WTC11 (cell line): ENCODE data around the gene PPP1R26. TPM values are rescaled to one million over a fixed set of nuclear protein-coding genes. Genes with fewer than 3 reads are reported as not detected.

ENCODE experiments used
- ATAC-seq: fragments of 200-7000 bp; cut with Tn5 transposase; 2 replicates; pipeline ENCODE4 v1.10.0; 2021; ENCODE audit warnings: mild to moderate bottlenecking, moderate library complexity
- CTCF ChIA-PET: fragments of 300-600 bp; sonication (Branson Sonifier 250); formaldehyde crosslinking; loops from one replicate; lab custom pipeline; 2021; ENCODE audit warnings: antibody characterized with exemption; lab: Charles Lee
- POLR2A ChIA-PET: fragments of 350-600 bp; sonication (Branson Sonifier 250); formaldehyde crosslinking; loops from one replicate; lab custom pipeline; 2021; ENCODE audit warnings: antibody characterized with exemption; lab: Charles Lee
- DNase-seq: peaks from one replicate; pipeline ENCODE4 v3.0.0; 2021; ENCODE audit warnings: low spot score
- H3K27ac Mint-ChIP-seq: 2 replicates; pipeline ENCODE4 v1.8.0; 2021; ENCODE audit warnings: mixed read lengths
- H3K27me3 Mint-ChIP-seq: 2 replicates; pipeline ENCODE4 v1.8.0; 2021; ENCODE audit warnings: low read depth, mild to moderate bottlenecking, moderate library complexity, mixed read lengths
- H3K36me3 Mint-ChIP-seq: 2 replicates; pipeline ENCODE4 v1.8.0; 2021; ENCODE audit warnings: mixed read lengths
- H3K4me1 Mint-ChIP-seq: 2 replicates; pipeline ENCODE4 v1.8.0; 2022; ENCODE audit warnings: mixed read lengths
- H3K4me3 Mint-ChIP-seq: 2 replicates; pipeline ENCODE4 v1.8.0; 2021; ENCODE audit warnings: mild to moderate bottlenecking, moderate library complexity, mixed read lengths
- H3K9me3 Mint-ChIP-seq: 2 replicates; pipeline ENCODE4 v1.8.0; 2021; ENCODE audit warnings: mixed read lengths
- AR ChIP-seq: fragments of 250-450 bp; sonication (Bioruptor Pico); IDR thresholded peaks from 2 replicates; pipeline ENCODE4 v1.9.0; 2021; ENCODE audit warnings: mild to moderate bottlenecking
- ARID4B ChIP-seq: sonication (generic); formaldehyde crosslinking; IDR thresholded peaks from 2 replicates; pipeline ENCODE4 v1.8.0; 2023; ENCODE audit warnings: missing genetic modification reagents, mild to moderate bottlenecking, borderline replicate concordance
- ERG ChIP-seq: fragments of 250-450 bp; sonication (Bioruptor Pico); IDR thresholded peaks from 2 replicates; pipeline ENCODE4 v1.8.0; 2021; ENCODE audit warnings: mild to moderate bottlenecking
- FOXK1 ChIP-seq: sonication (generic); formaldehyde crosslinking; IDR thresholded peaks from 2 replicates; pipeline ENCODE4 v1.8.0; 2022; ENCODE audit warnings: mild to moderate bottlenecking, moderate library complexity, missing genetic modification reagents
- FOXP1 ChIP-seq: sonication (generic); formaldehyde crosslinking; IDR thresholded peaks from 2 replicates; pipeline ENCODE4 v1.8.0; 2022; ENCODE audit warnings: missing genetic modification reagents, mild to moderate bottlenecking, moderate library complexity, borderline replicate concordance
- GRHL2 ChIP-seq: fragments of 250-450 bp; sonication (Bioruptor Pico); IDR thresholded peaks from 2 replicates; pipeline ENCODE4 v1.8.0; 2022; ENCODE audit warnings: mild to moderate bottlenecking, moderate library complexity; ENCODE audit not compliant: insufficient replicate concordance, severe bottlenecking
- HMGA2 ChIP-seq: fragments of 250-450 bp; sonication (Bioruptor Pico); IDR thresholded peaks from 2 replicates; pipeline ENCODE4 v1.4.0; 2021; ENCODE audit warnings: mild to moderate bottlenecking, moderate library complexity
- IRF1 ChIP-seq: sonication (generic); formaldehyde crosslinking; IDR thresholded peaks from 2 replicates; pipeline ENCODE4 v1.8.0; 2023; ENCODE audit warnings: missing genetic modification reagents
- NFATC4 ChIP-seq: fragments of 250-450 bp; sonication (Bioruptor Pico); IDR thresholded peaks from 2 replicates; pipeline ENCODE4 v1.9.0; 2021; ENCODE audit warnings: mild to moderate bottlenecking
- NR1H2 ChIP-seq: sonication (generic); formaldehyde crosslinking; IDR thresholded peaks from 2 replicates; pipeline ENCODE4 v1.9.0; 2021; ENCODE audit warnings: mild to moderate bottlenecking, moderate library complexity, missing genetic modification reagents
- NR3C1 ChIP-seq: sonication (generic); formaldehyde crosslinking; conservative IDR thresholded peaks from 2 replicates; pipeline ENCODE4 v1.8.1; 2023; ENCODE audit warnings: low read depth, mild to moderate bottlenecking, missing genetic modification reagents
- PRRX2 ChIP-seq: fragments of 250-450 bp; sonication (Bioruptor Pico); IDR thresholded peaks from 2 replicates; pipeline ENCODE4 v1.8.0; 2021; ENCODE audit warnings: mild to moderate bottlenecking
- SMAD4 ChIP-seq: sonication (generic); formaldehyde crosslinking; IDR thresholded peaks from 2 replicates; pipeline ENCODE4 v1.8.0; 2022; ENCODE audit warnings: mild to moderate bottlenecking, missing genetic modification reagents
- ZMAT4 ChIP-seq: fragments of 250-450 bp; sonication (Bioruptor Pico); IDR thresholded peaks from 2 replicates; pipeline ENCODE4 v1.9.0; 2021; ENCODE audit warnings: mild to moderate bottlenecking
- ZNF263 ChIP-seq: sonication (generic); formaldehyde crosslinking; IDR thresholded peaks from 2 replicates; pipeline ENCODE4 v1.8.1; 2022; ENCODE audit warnings: low read depth, mild to moderate bottlenecking, moderate library complexity, missing genetic modification reagents
- ZNF425 ChIP-seq: fragments of 250-450 bp; sonication (Bioruptor Pico); conservative IDR thresholded peaks from 2 replicates; pipeline ENCODE4 v1.9.0; 2021; ENCODE audit warnings: mild to moderate bottlenecking
- ZNF532 ChIP-seq: fragments of 250-450 bp; sonication (Bioruptor Pico); IDR thresholded peaks from 2 replicates; pipeline ENCODE4 v1.9.0; 2021; ENCODE audit warnings: mild to moderate bottlenecking, borderline replicate concordance
- total RNA-seq: library from RNA; stranded (reverse); gene quantifications from 3 replicates; pipeline ENCODE4 v1.2.3, GENCODE V29; 2021

PPP1R26 gene
- total RNA-seq, 1 experiment from 2014 or later = 44.4 TPM

GRCh38 chr9:135509458-135509857, 29.9 kb downstream of the PPP1R26 start:
- peaks cover 7% of the 10 kb centered on the region for H3K36me3 Mint-ChIP-seq
- H3K4me3 Mint-ChIP-seq = no peak overlapping the region
- ChIA-PET CTCF (no interaction called here), POLR2A (no interaction called here)
- no peak for DNase-seq
- H3K27me3 Mint-ChIP-seq = no peaks in the 10 kb centered on the region
- no peaks in the 10 kb centered on the region; the same call in 1 of the 2 replicates for H3K9me3 Mint-ChIP-seq
- H3K4me1 Mint-ChIP-seq = no peaks in the 10 kb centered on the region
- no peak overlapping the region for H3K27ac Mint-ChIP-seq
- ATAC-seq = no peak
- TF ChIP-seq NFATC4 (no peak), FOXP1 (CRISPR knock-in tag) (no peak), ZNF263 (CRISPR knock-in tag) (no peak), PRRX2 (CRISPR knock-in tag) (no peak), NR3C1 (no peak), ERG (CRISPR knock-in tag) (no peak), FOXK1 (CRISPR knock-in tag) (no peak), AR (no peak), ZNF425 (CRISPR knock-in tag) (no peak), SMAD4 (CRISPR knock-in tag) (no peak), GRHL2 (CRISPR knock-in tag) (no peak), ARID4B (CRISPR knock-in tag) (no peak), ZNF532 (CRISPR knock-in tag) (no peak), HMGA2 (CRISPR knock-in tag) (no peak), ZMAT4 (no peak), NR1H2 (no peak), IRF1 (CRISPR knock-in tag) (no peak)
